Measurements from ENCODE around the gene DNM3.

- no peak for TF ChIP-seq EZH2 (IDR thresholded peaks at IDR 0.05; ENCODE audit: borderline replicate concordance, low read length)
- no peak for TF ChIP-seq CTCF (conservative IDR thresholded peaks at IDR 0.05 in 1 of 2, IDR thresholded peaks at IDR 0.05 in 1 of 2; ENCODE audit: extremely low read depth in 1 of 2, insufficient read depth in 1 of 2, low read depth in 1 of 2, low read length in 2 of 2)
Measured at GRCh38 chr1:172401477-172401876, 560.2 kb downstream of the DNM3 start.
